HG02763 (cell line): ENCODE measurements around the gene HSPB7.
"Not testable (repeated sequence)": the region's sequence is repeated elsewhere in the genome, so short reads cannot be mapped to it uniquely, and the experiment has no call there.

ENCODE experiments used
- ATAC-seq: cut with Tn5 transposase; IDR thresholded peaks from one replicate; pipeline ENCODE4 v1.9.1; 2021; ENCODE audit warnings: mild to moderate bottlenecking, moderate library complexity; ENCODE audit not compliant: unreplicated experiment

HSPB7 gene

GRCh38 chr1:16023050-16023653, 5.3 kb upstream of the HSPB7 start:
- ATAC-seq: no peak

GRCh38 chr1:16022393-16022792, 4.5 kb upstream of the HSPB7 start:
- ATAC-seq: no peak

GRCh38 chr1:16021681-16022080, 3.8 kb upstream of the HSPB7 start, which contains the start of gene CLCNKA:
CLCNKA (plus strand) TSS chr1:16022036; CDS start chr1:16022620, 584 bp downstream.
- ATAC-seq: no peak

GRCh38 chr1:16020878-16021277, 3.0 kb upstream of the HSPB7 start:
- not testable (repeated sequence) for ATAC-seq

- no peak for ATAC-seq
Observed at GRCh38 chr1:16020325-16020724, 2.5 kb upstream of the HSPB7 start.

GRCh38 chr1:16019644-16020277, 1.9 kb upstream of the HSPB7 start:
- ATAC-seq: no peak

- no peak for ATAC-seq
Observed at GRCh38 chr1:16018749-16019643, 1.2 kb upstream of the HSPB7 start.

GRCh38 chr1:16018308-16018707, 465 bp upstream of the HSPB7 start:
- ATAC-seq: no peak

GRCh38 chr1:16017076-16017460, 775 bp downstream of the HSPB7 start:
- no peak for ATAC-seq

- no peak for ATAC-seq
Observed at GRCh38 chr1:16015960-16016901, 1.6 kb downstream of the HSPB7 start.

- no peak for ATAC-seq
Observed at GRCh38 chr1:16015491-16015890, 2.4 kb downstream of the HSPB7 start.

- ATAC-seq: no peak
Observed at GRCh38 chr1:16014509-16015482, 3.0 kb downstream of the HSPB7 start.

- no peak for ATAC-seq
Observed at GRCh38 chr1:16013908-16014258, 4.0 kb downstream of the HSPB7 start.

GRCh38 chr1:16013220-16013907, 4.5 kb downstream of the HSPB7 start:
- no peak for ATAC-seq

GRCh38 chr1:16012590-16013219, 5.1 kb downstream of the HSPB7 start:
- no peak for ATAC-seq

GRCh38 chr1:16011936-16012589, 5.8 kb downstream of the HSPB7 start:
- ATAC-seq: no peak

GRCh38 chr1:16010837-16011236, 7.0 kb downstream of the HSPB7 start:
- ATAC-seq: no peak

- no peak for ATAC-seq
Observed at GRCh38 chr1:16009678-16010077, 8.2 kb downstream of the HSPB7 start.
